ENCODE results near the gene USP6NL.

USP6NL gene

GRCh38 chr10:11505639-11506038, 105.8 kb downstream of the USP6NL start:
- TF ChIP-seq GABPA (IDR thresholded peaks at IDR 0.05; ENCODE audit: low read depth) (no peak), REST (IDR thresholded peaks at IDR 0.05; ENCODE audit: insufficient replicate concordance, low read depth) (no peak), SPI1 (IDR thresholded peaks at IDR 0.05; ENCODE audit: borderline replicate concordance, low read depth) (no peak), POLR2AphosphoS5 (IDR thresholded peaks at IDR 0.05; ENCODE audit: low read depth) (no peak)
- TF ChIP-seq, protein P1, sequence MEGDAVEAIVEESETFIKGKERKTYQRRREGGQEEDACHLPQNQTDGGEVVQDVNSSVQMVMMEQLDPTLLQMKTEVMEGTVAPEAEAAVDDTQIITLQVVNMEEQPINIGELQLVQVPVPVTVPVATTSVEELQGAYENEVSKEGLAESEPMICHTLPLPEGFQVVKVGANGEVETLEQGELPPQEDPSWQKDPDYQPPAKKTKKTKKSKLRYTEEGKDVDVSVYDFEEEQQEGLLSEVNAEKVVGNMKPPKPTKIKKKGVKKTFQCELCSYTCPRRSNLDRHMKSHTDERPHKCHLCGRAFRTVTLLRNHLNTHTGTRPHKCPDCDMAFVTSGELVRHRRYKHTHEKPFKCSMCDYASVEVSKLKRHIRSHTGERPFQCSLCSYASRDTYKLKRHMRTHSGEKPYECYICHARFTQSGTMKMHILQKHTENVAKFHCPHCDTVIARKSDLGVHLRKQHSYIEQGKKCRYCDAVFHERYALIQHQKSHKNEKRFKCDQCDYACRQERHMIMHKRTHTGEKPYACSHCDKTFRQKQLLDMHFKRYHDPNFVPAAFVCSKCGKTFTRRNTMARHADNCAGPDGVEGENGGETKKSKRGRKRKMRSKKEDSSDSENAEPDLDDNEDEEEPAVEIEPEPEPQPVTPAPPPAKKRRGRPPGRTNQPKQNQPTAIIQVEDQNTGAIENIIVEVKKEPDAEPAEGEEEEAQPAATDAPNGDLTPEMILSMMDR (IDR thresholded peaks at IDR 0.05; ENCODE audit: insufficient read depth, low read length) = no peak
- Histone ChIP-seq H3K27me3 (ENCODE audit: insufficient read depth, poor library complexity, severe bottlenecking) (no peaks in the 10 kb centered on the region), H3K4me3 (replicated peaks; ENCODE audit: insufficient read depth, low read length) (no peak overlapping the region), H3K27ac (replicated peaks) (no peak overlapping the region)
- DNase-seq (ENCODE audit: low read depth in 1 of 2, low spot score in 1 of 2) = no peak

GRCh38 chr10:11504566-11505285, 106.7 kb downstream of the USP6NL start:
- H3K27me3 ChIP-seq (ENCODE audit: insufficient read depth, poor library complexity, severe bottlenecking) = no peaks in the 10 kb centered on the region
- no peak overlapping the region for H3K27ac ChIP-seq (replicated peaks)
- no peak for DNase-seq (ENCODE audit: low read depth in 1 of 2, low spot score in 1 of 2)
- no peak overlapping the region for H3K4me3 ChIP-seq (replicated peaks; ENCODE audit: insufficient read depth, low read length)
- no peak for TF ChIP-seq SPI1 (IDR thresholded peaks at IDR 0.05; ENCODE audit: borderline replicate concordance, low read depth)
- no peak for TF ChIP-seq GABPA (IDR thresholded peaks at IDR 0.05; ENCODE audit: low read depth)
- TF ChIP-seq REST (IDR thresholded peaks at IDR 0.05; ENCODE audit: insufficient replicate concordance, low read depth) = no peak

- Histone ChIP-seq H3K27me3 (ENCODE audit: insufficient read depth, poor library complexity, severe bottlenecking) (no peaks in the 10 kb centered on the region), H3K4me3 (replicated peaks; ENCODE audit: insufficient read depth, low read length) (no peak overlapping the region), H3K27ac (replicated peaks) (no peak overlapping the region)
- no peak for DNase-seq (ENCODE audit: low read depth in 1 of 2, low spot score in 1 of 2)
- TF ChIP-seq GABPA (IDR thresholded peaks at IDR 0.05; ENCODE audit: low read depth) (no peak), POLR2AphosphoS5 (IDR thresholded peaks at IDR 0.05; ENCODE audit: low read depth) (no peak), REST (IDR thresholded peaks at IDR 0.05; ENCODE audit: insufficient replicate concordance, low read depth) (no peak), SPI1 (IDR thresholded peaks at IDR 0.05; ENCODE audit: borderline replicate concordance, low read depth) (no peak)
- TF ChIP-seq, protein P1 (IDR thresholded peaks at IDR 0.05; ENCODE audit: insufficient read depth, low read length) = no peak
Observed at GRCh38 chr10:11501600-11501999, 109.8 kb downstream of the USP6NL start.

Data from HL-60 (cell line).